Measurements from ENCODE around the gene SGMS1.
"Not testable (repeated sequence)": the region's sequence is repeated elsewhere in the genome, so short reads cannot be mapped to it uniquely, and the experiment has no call there.

Gene SGMS1

GRCh38 chr10:50355693-50356480, 267.9 kb downstream of the SGMS1 start:
- not testable (repeated sequence) for DNase-seq (ENCODE audit: insufficient read length, low spot score); FAIRE-seq

- FAIRE-seq (no peak), DNase-seq (ENCODE audit: insufficient read length, low spot score) (no peak)
These were observed 272.1 kb downstream of the SGMS1 start for GRCh38 chr10:50351483-50352146.

DNA sequence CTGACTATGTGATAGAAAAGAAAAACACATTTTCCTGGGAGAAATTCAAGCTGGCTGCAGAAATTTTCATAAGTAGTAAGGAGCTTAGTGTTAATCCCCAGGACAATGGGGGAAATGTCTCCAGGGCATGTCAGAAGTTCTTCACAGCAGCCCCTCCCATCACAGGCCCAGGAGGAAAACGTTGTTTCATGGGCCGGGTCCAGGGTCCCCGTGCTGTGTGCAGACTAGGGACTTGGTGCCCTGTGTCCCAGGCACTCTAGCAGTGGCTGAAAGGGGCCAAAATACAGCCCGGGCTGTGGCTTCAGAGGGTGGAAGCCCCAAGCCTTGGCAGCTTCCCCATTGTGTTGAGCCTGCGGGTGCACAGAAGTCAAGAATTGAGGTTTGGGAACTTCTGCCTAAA, 273.4 kb downstream of the SGMS1 start:
- no peak for DNase-seq (ENCODE audit: insufficient read length, low spot score)
- FAIRE-seq = no peak

DNA sequence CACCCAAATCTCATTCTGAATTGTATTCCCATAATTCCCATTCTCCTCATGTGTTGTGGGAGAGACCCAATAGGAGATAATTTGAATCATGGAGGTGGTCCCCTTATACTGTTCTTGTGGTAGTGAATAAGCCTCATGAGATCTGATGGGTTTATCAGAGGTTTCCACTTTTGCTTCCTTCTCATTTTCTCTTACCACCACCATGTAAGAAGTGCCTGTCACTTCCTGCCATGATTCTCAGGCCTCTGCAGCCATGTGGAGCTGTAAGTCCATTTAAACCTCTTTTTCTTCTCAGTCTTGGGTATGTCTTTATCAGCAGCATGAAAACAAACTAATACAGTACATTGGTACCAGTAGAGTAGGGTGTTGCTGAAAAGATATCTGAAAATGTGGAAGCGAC, 274.2 kb downstream of the SGMS1 start:
- no peak for FAIRE-seq

DNA sequence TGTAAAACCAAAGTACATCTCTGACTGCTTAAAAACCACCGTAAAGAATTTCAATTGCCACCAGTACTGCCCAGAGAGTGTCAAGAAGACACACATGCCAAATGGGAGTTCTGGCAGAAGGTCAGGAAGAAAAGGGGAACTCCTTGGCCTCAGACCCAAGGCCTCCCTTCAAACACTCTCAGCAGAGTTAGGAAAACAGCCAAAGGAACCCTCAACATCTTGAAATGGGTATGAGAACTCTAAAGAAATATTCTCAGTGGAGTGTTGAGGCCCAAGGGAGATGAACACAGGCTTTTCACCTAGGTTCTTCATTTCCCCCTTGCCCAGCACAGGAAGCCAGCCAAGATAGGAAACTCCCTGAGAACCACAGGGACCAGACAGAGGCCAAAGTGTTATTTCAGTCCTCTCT, 276.4 kb downstream of the SGMS1 start:
- no peak for FAIRE-seq

More for the DNA sequence above, 274.2 kb downstream of the SGMS1 start:
- no peak for DNase-seq (ENCODE audit: insufficient read length, low spot score)

DNA sequence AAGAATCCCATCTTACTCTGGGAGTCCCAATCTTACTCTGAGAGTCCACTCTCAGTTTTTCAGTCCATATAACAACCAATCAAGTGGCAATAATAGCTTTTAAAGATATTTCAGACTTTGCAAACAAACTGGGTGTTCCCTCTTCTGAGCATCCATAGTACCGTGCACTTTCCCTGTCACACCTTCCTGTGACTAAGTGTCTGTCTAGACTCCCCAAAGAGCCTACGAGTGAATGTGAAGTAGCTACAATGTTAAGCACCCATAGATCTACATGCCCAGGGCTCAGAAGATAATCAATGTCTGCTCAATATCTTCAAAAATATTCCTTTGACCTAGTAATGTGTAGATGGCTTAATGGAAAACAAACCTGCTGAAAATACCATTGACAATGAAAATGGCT, 276.8 kb downstream of the SGMS1 start:
- no peak for FAIRE-seq

More for the DNA sequence above, 276.4 kb downstream of the SGMS1 start:
- no peak for DNase-seq (ENCODE audit: insufficient read length, low spot score)

GRCh38 chr10:50345545-50345944, 278.2 kb downstream of the SGMS1 start:
- FAIRE-seq (no peak), DNase-seq (ENCODE audit: insufficient read length, low spot score) (no peak)

More for the DNA sequence above, 276.8 kb downstream of the SGMS1 start:
- DNase-seq (ENCODE audit: insufficient read length, low spot score) = no peak

DNA sequence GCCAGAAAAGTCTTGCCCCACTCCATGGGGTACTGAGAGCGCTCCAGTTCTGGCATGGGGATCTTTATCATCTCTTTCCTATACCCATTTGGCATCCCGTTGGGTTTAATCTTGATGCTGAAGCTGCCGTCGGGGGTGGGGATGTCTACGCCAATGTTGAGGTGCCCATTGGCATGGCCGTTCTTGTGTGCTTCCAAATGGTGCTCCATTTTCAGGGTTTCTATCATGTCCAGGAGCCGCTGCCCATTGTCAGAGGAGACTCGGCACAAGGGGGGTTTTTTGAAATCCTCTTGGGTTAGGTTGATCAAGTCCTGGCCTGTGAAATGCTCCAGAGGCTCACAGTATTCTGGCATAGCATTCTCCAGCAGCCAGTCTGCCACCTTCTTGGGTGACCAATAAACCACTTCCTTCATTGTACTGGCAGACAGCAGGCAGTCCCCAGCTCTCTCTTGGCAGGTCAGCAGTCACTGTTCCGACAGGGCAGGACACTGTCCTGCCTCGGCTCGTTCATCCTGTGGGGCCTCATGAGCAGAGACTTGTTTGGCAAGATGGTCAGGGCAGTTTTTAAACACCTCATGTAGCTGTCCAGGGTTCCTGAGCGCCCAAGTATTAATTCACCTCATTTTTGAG, 279.9 kb downstream of the SGMS1 start:
- FAIRE-seq (no peak), DNase-seq (ENCODE audit: insufficient read length, low spot score) (no peak)

- FAIRE-seq (no peak), DNase-seq (ENCODE audit: insufficient read length, low spot score) (no peak)
These were observed 281.8 kb downstream of the SGMS1 start for GRCh38 chr10:50341987-50342386.

DNA sequence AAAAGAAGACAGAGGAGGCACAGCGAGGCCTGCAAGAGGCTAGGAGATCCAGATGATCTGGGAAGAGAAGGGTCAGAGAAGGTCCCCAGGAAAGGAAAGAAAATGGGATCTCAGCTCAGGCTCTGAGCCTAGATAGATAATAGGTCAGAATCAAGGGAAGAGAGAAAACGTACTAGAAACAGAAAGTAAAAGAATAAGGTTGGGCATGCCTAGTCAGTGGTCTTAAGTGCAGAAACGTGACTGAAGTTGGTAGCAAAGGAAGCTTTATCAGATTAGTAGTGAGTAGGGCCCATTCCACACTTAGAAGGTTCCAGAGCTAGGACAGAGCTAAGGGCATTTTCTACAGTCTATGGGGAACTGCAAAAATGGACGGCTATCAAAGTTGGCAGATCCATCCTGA, 287.6 kb downstream of the SGMS1 start:
- no peak for DNase-seq (ENCODE audit: insufficient read length, low spot score)
- FAIRE-seq = no peak

- no peak for DNase-seq (ENCODE audit: insufficient read length, low spot score)
- FAIRE-seq = no peak
These were observed 288.4 kb downstream of the SGMS1 start for GRCh38 chr10:50335397-50335796.

DNA sequence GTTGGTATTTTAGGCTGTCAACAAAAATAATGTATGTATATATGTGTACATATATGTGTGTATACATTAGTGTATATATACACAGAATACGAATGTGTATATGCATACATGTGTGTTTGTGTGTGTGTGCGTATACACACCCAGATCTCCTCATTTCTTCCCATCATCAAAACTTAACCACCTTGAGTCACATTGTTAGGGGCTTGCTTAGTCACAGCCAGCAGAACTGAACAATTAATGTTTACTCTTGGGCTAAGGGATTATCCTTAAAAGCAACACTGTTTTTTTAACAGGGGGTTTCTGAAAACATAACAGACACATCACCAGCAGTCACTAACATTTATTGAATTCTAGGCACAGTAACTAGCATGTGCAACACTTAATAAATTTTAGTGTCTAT, 289.5 kb downstream of the SGMS1 start:
- FAIRE-seq (no peak), DNase-seq (ENCODE audit: insufficient read length, low spot score) (no peak)

GRCh38 chr10:50333872-50334271, 289.9 kb downstream of the SGMS1 start:
- no peak for DNase-seq (ENCODE audit: insufficient read length, low spot score)
- FAIRE-seq = no peak

GRCh38 chr10:50332108-50332842, 291.5 kb downstream of the SGMS1 start:
- DNase-seq (ENCODE audit: insufficient read length, low spot score) (no peak), FAIRE-seq (no peak)

- DNase-seq (ENCODE audit: insufficient read length, low spot score) (no peak), FAIRE-seq (no peak)
These were observed 292.3 kb downstream of the SGMS1 start for GRCh38 chr10:50331486-50331885.

- FAIRE-seq = no peak
- peak; percentile 10 for DNase-seq (ENCODE audit: insufficient read length, low spot score)
These were observed 296.7 kb downstream of the SGMS1 start for GRCh38 chr10:50326757-50327701.

DNA sequence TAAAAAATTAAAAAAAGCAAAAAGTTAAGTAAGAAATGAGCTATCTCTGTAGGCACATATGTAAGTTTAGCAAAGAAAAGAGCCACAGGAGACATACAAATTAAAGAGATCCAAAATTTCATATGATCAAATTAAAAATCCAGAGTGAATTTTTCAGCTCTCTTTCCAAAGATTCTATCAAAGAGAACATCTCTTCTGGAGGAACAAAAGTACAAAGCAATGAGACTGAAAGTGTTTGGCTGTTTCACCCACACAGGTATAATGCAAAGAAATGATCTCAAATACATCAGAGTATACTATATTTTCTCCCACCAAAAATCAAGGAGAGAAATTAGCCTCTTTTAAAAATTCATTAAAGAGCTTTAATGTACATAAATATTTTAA, 297.6 kb downstream of the SGMS1 start:
- FAIRE-seq (no peak), DNase-seq (ENCODE audit: insufficient read length, low spot score) (no peak)

DNA sequence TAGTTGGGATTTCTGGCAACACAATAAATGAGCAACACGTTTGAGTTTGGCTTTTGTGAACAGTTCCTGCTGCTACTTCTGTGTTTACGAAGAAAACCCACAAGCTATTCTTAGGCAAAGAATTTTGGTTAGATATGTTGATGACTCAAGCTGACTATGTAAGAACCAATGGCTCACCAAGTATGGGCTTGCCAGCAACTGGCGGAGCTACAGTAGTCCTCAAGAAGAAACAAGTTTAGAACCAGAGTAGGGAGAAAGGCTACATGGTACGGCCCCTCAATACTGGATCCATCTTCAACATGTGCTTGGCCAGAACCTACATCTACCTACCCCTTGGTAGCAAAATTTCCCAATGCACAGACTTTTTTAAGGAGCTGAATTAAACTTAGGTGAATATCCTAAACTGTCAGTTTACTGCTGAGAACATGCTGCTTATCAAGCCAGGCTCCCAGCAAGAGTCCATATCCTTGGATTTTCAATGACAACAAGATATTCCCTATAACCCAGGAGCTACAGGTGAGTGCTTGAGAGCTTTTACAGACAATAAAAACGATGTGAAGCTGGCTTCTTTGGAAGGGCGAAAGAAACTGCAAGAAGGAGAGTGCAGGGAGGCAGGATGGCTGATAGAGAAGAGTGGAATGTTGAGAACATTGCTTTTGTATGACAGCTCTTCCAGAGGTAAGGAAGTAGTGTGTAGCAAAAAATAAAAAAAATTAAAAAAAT, 298.1 kb downstream of the SGMS1 start:
- DNase-seq (ENCODE audit: insufficient read length, low spot score) (peak; percentile 32), FAIRE-seq (no peak)

GRCh38 chr10:50324680-50325393, 298.9 kb downstream of the SGMS1 start:
- FAIRE-seq = no peak
- DNase-seq (ENCODE audit: insufficient read length, low spot score) = no peak

All from HTR-8/SVneo (cell line).